ENCODE measurements around the gene FRYL.

The FRYL gene

GRCh38 chr4:48491514-48492176 is 288.4 kb downstream of the FRYL start:
- TF ChIP-seq CTCF (conservative IDR thresholded peaks at IDR 0.05; ENCODE audit: control insufficient read depth, insufficient read depth, low read depth, low read length): no peak
- H3K4me3 ChIP-seq (ENCODE audit: control insufficient read depth, low read depth, low read length): no peak overlapping the region
- no peak for DNase-seq (ENCODE audit: low read depth)

GRCh38 chr4:48490680-48491513 is 289.2 kb downstream of the FRYL start:
- H3K4me3 ChIP-seq (ENCODE audit: control insufficient read depth, low read depth, low read length): no peak overlapping the region
- no peak for TF ChIP-seq CTCF (conservative IDR thresholded peaks at IDR 0.05; ENCODE audit: control insufficient read depth, insufficient read depth, low read depth, low read length)
- DNase-seq (ENCODE audit: low read depth): no peak

GRCh38 chr4:48490012-48490679 is 289.9 kb downstream of the FRYL start, which contains the start of gene ZAR1:
ZAR1 (plus strand) TSS chr4:48490252; CDS start chr4:48490292, 40 bp downstream.
- no peak for TF ChIP-seq CTCF (conservative IDR thresholded peaks at IDR 0.05; ENCODE audit: control insufficient read depth, insufficient read depth, low read depth, low read length)
- H3K4me3 ChIP-seq (ENCODE audit: control insufficient read depth, low read depth, low read length): no peak within 1 kb of the TSS
- no peak for DNase-seq (ENCODE audit: low read depth)

- H3K4me3 ChIP-seq (ENCODE audit: control insufficient read depth, low read depth, low read length): no peak overlapping the region
- TF ChIP-seq CTCF (conservative IDR thresholded peaks at IDR 0.05; ENCODE audit: control insufficient read depth, insufficient read depth, low read depth, low read length): no peak
- DNase-seq (ENCODE audit: low read depth): no peak
These were observed 290.4 kb downstream of the FRYL start for GRCh38 chr4:48489683-48490011.

- DNase-seq (ENCODE audit: low read depth): no peak
- no peak for TF ChIP-seq CTCF (conservative IDR thresholded peaks at IDR 0.05; ENCODE audit: control insufficient read depth, insufficient read depth, low read depth, low read length)
- H3K4me3 ChIP-seq (ENCODE audit: control insufficient read depth, low read depth, low read length): no peak overlapping the region
These were observed 295.4 kb downstream of the FRYL start for GRCh38 chr4:48484494-48485168.

GRCh38 chr4:48483777-48484493 is 296.1 kb downstream of the FRYL start:
- TF ChIP-seq CTCF (conservative IDR thresholded peaks at IDR 0.05; ENCODE audit: control insufficient read depth, insufficient read depth, low read depth, low read length): no peak
- H3K4me3 ChIP-seq (ENCODE audit: control insufficient read depth, low read depth, low read length): no peak overlapping the region
- DNase-seq (ENCODE audit: low read depth): no peak

Measured in fibroblast of mammary gland (primary cell).